Dermis microvascular lymphatic vessel endothelial cell (primary cell): Measurements from ENCODE around the gene RAE1. TPM values are rescaled to one million over a fixed set of nuclear protein-coding genes. Genes with fewer than 3 reads are reported as not detected.
"Not testable (repeated sequence)": the region's sequence is repeated elsewhere in the genome, so short reads cannot be mapped to it uniquely, and the experiment has no call there.

Experiments
- DNase-seq, 2 donors: peaks; one replicate each; pipeline versions ENCODE4 v3.0.0 to v3.0.0-alpha.2; 2010; ENCODE audit warnings: low read depth in 2 of 2
- total RNA-seq: library from RNA; depleted of rRNA; stranded (reverse); fragments of >200 nt; gene quantifications from 2 replicates; pipeline ENCODE4 v1.2.1, GENCODE V29; 2014

The RAE1 gene
- total RNA-seq, 1 donor from 2014 or later, result 17.2 TPM

GRCh38 chr20:57326667-57327455, 24.2 kb upstream of the RAE1 start:
- no peak for DNase-seq

- DNase-seq, result no peak
Measured at GRCh38 chr20:57327820-57328219, 23.2 kb upstream of the RAE1 start.

- DNase-seq, result no peak
Measured at GRCh38 chr20:57329608-57330221, 21.3 kb upstream of the RAE1 start, which contains the start of gene SPO11. TSS of gene SPO11 (plus strand) at chr20:57329803. CDS start at chr20:57329868, 65 bp downstream.

DNA sequence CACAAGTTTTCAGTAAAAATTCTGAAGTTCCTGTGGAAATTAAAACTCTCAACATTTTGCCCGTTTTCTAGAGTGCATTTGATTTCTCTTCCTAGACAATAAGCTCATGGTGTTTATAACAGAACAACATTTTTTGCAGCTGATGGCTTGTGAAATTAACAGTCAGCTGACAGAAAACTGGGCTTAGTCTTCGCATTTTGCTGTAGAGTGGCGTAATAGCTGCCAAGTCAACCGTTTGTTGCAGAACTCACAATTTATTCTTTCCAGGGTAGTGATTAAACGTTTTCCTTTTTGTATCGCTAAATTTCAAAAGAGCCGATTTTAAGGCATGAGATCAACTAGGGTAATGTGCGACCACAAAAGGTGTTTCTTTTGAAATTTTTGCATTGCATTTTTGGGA, 20.1 kb upstream of the RAE1 start:
- no peak for DNase-seq

- no peak for DNase-seq
Measured at GRCh38 chr20:57332105-57333089, 18.7 kb upstream of the RAE1 start.

DNA sequence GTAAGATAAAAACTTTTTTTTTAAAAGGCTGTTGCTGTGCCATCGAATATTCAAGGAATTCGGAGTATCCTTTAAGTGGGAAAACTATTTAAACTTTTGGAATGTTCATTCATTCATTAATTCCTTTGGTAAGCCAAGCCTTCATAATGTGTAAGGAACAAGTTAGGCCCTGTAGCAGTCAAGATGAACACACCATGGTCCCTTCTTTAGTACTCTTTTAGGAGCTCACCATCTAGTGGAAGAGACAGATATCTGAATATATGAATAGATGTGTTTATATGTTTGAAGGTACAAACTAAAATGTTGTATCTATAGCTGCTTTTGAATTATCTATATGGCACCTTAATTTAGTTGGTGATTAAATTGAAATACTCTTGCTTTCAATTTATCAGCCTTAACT, 15.7 kb upstream of the RAE1 start:
- DNase-seq, result no peak

- no peak for DNase-seq
Measured at GRCh38 chr20:57341663-57342062, 9.4 kb upstream of the RAE1 start.

GRCh38 chr20:57342829-57343228, 8.2 kb upstream of the RAE1 start:
- no peak for DNase-seq

GRCh38 chr20:57346477-57346876, 4.6 kb upstream of the RAE1 start:
- DNase-seq, result peak; percentile 46 to 63

- no peak for DNase-seq
Measured at GRCh38 chr20:57347393-57347792, 3.7 kb upstream of the RAE1 start.

- DNase-seq, result not testable (repeated sequence)
Measured at GRCh38 chr20:57348200-57348921, 2.7 kb upstream of the RAE1 start.

GRCh38 chr20:57348922-57349574, 2.0 kb upstream of the RAE1 start:
- DNase-seq, result not testable (repeated sequence)

DNA sequence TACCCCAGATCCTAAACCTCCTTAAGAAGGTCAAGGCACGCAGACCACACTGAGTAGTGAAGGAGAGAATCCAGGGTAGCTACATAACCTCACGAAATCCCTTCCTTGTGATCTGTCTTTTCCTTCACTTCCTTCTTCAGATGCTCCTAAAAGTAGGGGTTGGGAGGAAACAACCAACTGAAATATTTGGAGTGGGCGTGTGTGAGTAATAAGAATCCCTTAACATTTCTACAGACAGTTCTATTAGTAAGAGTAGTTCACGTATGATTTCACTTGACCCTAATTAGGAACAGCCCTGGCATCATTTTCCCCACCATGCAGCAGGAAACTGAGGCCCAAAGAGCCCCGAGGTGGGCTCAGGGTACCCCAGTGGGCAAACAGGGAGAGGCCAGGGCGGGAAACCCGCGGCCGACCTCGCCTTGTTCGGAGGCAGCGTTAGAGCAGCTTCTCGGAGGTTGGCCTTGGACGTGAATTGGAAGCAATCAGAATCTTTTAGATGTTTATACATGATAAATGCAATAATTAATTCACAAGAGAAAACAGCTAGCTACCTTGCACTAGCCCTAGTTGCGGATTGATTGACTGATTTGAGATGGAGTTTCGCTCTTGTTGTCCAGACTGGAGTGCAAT, 859 bp upstream of the RAE1 start:
- DNase-seq, result no peak

DNA sequence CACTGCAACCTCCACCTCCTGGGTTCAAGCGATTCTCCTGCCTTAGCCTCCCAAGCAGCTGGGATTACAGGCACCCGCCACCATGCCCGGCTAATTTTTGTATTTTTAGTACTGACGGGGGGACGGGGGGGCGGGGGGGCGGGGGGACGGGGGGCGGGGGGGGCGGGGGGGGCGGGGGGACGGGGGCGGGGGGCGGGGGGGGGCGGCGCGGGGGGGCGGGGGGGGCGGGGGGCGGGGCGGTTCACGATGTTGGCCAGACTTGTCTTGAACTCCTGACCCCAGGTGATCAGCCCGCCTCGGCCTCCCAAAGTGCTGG, 371 bp upstream of the RAE1 start:
- DNase-seq, result not testable (repeated sequence)

GRCh38 chr20:57352305-57352704, 1.2 kb downstream of the RAE1 start:
- DNase-seq, result no peak

DNA sequence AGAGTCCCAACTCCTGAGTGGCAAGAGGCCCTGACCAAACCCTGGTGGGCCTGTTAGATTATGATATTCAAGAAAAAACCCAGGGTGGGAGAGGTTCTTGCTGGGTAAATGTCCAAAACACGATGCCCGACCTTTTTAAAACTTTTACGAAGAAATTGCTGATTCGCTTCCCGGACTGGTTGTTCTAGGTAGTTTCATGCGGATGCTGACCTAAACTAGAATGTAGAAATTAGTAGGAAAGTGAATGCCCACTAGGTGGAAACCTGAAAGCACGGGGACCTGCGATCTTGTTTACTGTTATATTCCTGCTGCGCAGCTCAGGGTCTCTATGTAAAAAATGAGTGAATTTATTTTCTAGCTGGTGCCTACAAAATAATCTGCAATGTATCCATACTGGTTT, 2.3 kb downstream of the RAE1 start:
- DNase-seq, result no peak

GRCh38 chr20:57361517-57361916, 10.5 kb downstream of the RAE1 start:
- peak in 1 of 2 donors; percentile 32 for DNase-seq

DNA sequence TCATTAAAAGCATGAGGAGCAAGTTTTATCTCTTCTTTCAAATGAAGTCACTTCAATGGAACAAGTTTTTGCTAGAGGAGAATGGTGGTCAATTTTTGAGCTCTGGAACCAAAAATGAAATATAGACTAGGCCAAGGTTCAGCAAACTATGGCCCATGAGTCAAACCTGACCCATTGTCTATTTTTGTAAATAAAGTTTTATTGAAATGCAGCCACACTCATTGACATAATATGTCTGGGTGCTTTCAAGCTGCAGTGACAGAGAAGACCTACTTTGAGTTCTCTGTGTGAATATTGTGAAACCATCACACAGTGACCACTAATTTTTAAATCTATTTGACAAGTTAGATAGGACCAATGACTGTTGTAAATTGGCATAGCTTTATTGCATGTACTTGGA, 13.4 kb downstream of the RAE1 start:
- no peak for DNase-seq

GRCh38 chr20:57369596-57369995, 18.5 kb downstream of the RAE1 start:
- no peak for DNase-seq

- no peak for DNase-seq
Measured at GRCh38 chr20:57370316-57370715, 19.3 kb downstream of the RAE1 start.
